NT2/D1 (cell line): ENCODE data around the gene KRT35.

Experiments used
- YY1 ChIP-seq: IDR thresholded peaks from 2 replicates; pipeline ENCODE4 v1.6.1; 2011; ENCODE audit not compliant: insufficient read length, insufficient read depth
- ZNF274 ChIP-seq: IDR thresholded peaks from 2 replicates; pipeline ENCODE4 v1.6.1; 2011; ENCODE audit warnings: mild to moderate bottlenecking, low read depth, low read length

GRCh38 chr17:41483531-41483930, 2.6 kb upstream of the KRT35 start:
- no peak for TF ChIP-seq YY1
- TF ChIP-seq ZNF274: no peak
